ENCODE measurements around the gene DIS3L2.

The DIS3L2 gene

GRCh38 chr2:231960810-231961348 is 634 bp upstream of the DIS3L2 start:
- no peak for DNase-seq

DNA sequence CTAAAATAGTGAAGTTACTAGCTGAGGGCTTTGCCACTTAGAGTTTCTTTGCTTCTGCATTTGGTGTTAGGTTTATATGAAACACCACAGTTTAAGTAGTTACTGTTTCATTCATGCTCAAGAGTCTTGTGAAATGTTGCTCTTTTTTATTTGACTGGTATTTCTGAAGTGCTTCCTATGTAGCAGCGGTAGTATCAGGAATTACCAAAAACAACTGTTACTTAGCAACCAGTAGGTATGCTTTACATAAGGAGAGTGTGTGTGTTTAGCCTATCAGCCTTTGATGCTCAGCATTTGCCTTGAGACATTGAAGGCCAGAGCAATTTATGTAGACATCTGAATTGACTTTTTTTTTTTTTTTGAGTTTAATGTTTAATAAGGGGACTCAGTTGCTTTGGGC is 3.6 kb downstream of the DIS3L2 start:
- peak; percentile 93 for DNase-seq

DNA sequence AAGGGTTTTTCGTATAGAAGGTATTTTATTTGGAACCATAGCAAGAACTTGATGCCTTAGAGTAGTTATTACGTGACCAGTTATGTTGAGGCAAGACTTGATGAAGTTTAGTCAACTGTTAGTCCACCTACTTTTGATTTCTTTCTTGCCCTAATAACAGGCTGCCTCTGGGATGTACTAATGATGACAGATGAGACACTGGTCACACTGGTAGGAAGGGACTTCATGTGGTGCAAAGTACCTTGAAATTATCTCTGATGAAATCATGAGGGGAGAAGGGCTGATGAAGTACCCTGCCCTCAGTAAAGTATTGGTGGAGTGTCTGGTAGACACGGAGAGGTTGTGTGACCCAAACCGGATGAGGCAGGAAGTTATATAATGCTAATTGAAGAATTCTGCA is 5.4 kb downstream of the DIS3L2 start:
- DNase-seq = no peak

- DNase-seq = no peak
These were observed 7.3 kb downstream of the DIS3L2 start for GRCh38 chr2:231968820-231969219.

GRCh38 chr2:231970461-231970860 is 8.9 kb downstream of the DIS3L2 start:
- no peak for DNase-seq

DNA sequence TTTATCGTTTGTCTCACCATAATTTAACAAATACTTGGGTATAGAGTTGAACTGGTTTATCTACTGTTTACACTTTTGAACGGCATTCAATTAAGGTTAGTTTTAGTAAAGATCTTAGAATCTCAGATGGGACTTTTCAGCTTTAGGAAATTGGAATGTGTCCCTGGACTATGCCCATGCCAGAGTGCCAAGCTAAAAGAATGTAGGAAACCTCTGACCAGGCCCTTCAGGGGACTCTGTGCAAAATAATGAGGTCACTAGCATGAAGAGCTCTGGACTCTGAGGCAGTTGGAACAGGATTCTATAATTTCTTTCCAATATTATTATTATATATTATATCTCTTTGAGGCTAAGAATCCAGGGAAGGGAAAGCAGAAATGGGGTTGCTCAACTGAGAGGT is 13.5 kb downstream of the DIS3L2 start:
- no peak for DNase-seq

DNA sequence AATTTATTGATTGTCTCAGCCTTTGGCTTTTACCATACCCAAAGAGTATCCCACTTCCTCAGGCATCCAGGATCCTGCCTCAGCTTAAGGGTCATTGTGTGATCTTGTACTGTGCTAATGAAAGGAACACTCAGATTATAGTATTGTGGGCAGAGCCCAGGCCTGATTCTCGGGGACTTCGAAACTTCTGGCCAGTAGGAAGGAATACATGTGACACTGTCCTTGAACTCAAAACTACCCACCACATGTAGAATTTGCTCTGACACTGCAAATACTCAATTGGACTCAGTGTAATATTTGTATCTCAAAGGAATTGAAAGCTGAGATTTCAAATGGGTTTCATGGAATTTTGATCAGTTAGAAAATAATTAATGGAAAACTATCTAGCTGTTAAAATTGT is 15.9 kb downstream of the DIS3L2 start:
- DNase-seq = no peak

GRCh38 chr2:231984992-231985391 is 23.5 kb downstream of the DIS3L2 start:
- DNase-seq = no peak

- no peak for DNase-seq
These were observed 24.3 kb downstream of the DIS3L2 start for GRCh38 chr2:231985823-231986261.

- no peak for DNase-seq
These were observed 25.7 kb downstream of the DIS3L2 start for GRCh38 chr2:231987124-231987727.

DNA sequence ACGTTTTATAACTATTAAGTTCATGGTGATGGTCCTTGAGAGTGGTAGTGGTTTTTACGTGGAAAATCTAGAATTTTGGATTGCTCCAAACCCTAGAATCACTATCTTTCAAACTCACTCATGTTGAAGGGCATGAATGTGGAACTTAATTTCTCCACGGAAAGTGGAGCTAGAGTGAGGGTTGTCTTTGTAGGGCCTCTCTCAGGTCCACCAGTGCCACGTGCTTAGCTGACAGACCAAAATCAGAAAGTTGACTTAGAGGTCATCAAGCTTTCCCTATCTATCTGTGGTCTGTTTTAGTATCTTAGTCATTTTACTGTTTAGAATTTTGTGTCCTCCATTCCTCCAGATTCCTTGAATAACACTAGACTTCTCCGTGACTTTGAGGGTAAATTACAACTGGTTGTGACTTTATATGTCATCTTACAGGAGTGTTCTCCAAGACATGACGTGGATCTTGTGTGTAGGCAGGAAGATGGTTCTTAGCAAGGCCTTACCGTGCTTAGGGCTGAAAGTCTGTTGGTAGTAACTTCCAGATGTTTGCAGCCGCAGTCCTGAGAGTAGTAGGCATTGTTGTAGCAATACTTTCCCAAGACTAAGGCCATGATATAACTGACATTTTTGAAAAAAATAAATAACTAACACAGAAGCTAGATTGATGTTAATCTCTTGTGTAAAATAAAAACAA is 26.8 kb downstream of the DIS3L2 start:
- DNase-seq = no peak

DNA sequence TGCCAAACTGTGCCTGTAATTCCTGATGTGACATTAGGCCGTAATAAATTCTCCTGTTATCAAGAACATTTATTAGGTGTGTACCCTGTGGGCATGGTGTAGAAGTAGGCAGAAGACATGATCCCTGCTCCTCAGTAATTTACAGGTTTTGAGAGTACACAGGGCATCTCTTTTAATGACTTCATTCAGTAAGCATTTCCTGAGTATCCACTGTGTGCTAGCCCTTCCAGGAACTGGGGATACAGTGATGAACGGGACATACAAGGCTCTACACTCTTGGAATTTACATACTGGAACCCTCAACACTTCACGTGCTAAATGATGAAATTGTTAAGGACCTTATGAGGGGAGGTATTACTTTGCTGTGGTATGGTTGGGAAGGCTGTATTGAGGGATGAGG is 30.2 kb downstream of the DIS3L2 start:
- DNase-seq = no peak

- no peak for DNase-seq
These were observed 31.4 kb downstream of the DIS3L2 start for GRCh38 chr2:231992888-231993287.

GRCh38 chr2:231996797-231997540 is 35.5 kb downstream of the DIS3L2 start:
- DNase-seq = no peak

- no peak for DNase-seq
These were observed 36.5 kb downstream of the DIS3L2 start for GRCh38 chr2:231998046-231998445.

DNA sequence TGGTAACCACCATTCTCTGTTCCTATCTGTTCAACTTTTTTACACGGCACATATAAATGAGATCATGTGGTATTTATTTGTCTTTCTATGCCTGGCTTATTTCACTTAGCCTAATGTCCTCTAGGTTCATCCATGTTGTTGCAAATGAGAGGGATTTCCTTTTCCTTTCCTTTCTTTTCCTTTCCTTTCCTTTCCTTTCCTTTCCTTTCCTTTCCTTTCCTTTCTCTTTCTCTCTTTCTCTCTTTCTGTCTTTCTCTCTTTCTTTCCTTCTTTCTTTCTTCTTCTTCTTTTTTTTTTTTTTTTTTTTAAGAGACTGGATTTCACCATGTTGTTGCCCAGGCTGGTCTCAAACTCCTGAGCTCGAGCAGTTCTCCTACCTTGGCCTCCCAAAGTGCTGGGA is 38.9 kb downstream of the DIS3L2 start:
- no peak for DNase-seq

GRCh38 chr2:232001073-232001472 is 39.6 kb downstream of the DIS3L2 start:
- no peak for DNase-seq

DNA sequence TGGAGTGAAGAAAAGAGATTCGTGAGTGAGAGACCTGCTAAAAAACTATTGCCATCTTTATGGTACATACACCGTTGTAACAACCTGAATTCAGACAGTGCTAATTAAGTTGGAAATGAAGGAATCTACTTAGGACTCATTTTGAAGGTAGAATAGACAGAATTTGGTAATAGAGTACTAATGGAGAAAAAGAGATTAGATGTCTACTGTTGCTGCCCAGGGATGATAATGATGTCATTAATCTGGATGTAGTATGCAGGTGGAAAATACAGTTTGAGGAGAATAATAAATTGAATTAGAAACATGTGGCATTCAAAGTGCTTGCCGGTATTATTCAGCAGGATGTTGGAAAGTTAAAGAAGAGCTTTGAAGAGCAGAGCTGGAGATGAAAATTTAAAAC is 44.7 kb downstream of the DIS3L2 start:
- no peak for DNase-seq

GRCh38 chr2:232008907-232009638 is 47.6 kb downstream of the DIS3L2 start:
- DNase-seq = peak; percentile 65

- DNase-seq = no peak
These were observed 48.2 kb downstream of the DIS3L2 start for GRCh38 chr2:232009639-232010274.

DNA sequence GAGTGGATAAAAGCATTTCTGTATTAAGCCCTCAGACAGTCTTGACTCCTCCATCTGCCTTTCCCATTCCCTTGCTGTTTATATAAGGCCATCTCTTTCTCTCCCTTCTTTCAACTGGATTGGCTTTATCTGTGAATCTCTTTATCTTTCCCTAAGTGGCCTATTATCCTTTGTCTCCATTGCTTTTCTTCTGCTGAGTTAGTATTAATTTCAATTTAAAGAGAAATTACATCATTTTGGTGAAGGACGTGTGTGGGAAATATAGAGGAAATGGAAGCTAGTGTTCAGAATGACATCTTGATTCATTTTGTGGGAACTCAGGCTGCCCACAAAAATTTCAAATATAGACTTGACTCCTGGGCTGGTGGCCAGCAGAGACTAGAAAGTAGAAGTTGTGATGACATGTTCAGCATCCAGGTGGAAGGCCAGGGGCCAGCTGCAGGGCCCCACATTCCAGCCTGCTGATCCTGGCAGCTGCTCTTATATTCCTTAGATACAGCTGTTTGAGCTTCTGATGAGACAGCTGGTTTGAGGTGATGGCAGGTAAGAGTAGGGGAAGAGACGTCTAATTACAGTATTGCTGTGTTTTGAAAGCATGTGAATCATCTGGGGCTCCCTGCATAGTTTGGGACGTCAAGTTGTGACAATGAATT is 52.3 kb downstream of the DIS3L2 start:
- DNase-seq = peak; percentile 60

- no peak for DNase-seq
These were observed 53.2 kb downstream of the DIS3L2 start for GRCh38 chr2:232014681-232015080.
